ENCODE data around the gene GPR84.

The GPR84 gene

DNA sequence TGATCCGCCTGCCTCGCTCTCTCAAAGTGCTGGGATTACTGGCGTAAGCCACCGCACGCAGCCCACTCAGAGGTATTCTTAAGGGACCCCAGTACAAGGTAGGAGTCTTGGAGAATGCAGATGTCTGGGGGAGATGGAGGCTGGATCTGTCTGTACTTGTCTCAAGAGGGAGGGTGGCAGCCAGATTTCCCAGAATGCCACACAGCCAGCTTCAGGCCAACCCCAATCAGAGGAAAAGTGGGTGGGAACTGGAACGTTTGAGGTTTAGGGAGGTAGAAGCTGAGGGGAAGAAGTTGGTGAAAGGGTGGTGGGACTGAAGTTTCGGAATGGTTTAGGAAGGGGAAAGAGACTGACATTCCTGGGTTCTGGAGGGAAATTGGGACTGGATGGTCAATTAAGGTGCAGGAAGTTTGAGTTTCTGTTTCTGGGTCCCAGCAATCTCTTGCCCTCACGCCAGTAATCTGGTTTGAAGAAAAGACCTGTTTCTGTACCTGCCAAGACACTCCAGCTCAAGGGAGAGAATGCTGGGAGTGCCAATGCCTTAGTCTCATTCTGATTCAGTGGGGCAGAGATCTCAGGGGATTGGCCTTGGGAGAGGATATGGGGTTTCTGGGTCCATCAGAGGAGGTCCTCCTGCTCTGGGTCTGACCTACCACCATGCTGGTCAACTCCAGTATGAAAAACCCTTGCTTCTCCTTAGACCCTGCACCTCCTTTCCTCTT is 28.4 kb upstream of the GPR84 start:
- DNase-seq (ENCODE audit: low read depth), result no peak

DNA sequence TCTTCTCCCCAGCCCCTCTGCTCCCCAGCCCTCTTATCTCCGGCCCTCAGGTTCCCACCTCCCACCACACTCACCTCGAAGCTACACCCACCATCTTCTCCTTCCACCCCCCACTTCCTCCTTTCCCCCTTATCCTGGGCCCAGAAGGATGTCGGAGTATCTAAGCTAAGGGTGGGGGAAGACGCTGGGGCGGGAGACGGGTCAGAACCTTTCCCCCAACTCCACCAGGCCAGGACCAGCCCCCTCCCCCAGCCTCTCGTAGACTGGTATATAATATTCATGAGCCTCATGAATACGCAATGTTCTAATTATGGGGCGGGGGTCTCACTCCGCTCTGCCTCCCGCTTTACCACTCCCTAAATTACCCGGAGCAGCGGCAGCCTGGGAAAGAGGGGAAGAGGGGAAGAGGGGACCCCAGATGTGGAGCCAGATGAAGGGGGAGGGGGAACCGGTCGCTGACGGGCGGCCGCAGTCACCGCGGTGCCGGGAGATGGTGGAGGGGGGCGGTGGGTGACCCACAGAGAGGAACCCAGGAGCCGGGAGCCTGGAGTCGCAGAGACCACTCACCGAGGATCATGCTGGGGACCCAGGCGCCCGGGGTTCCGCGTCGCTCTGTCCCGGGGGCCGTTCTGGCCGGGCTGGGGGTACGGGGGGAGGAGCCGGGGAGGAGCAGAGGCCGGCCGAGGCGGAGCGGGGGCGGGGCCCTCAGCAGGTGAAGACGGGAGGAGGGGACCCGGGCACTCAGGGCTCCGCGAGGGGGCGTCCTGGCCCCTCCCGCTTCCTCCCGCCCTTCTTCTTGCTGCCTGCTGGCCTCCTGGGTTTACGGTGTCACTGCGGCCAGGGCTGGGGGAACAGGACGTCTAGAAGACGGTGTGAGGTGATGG is 26.6 kb upstream of the GPR84 start:
- DNase-seq (ENCODE audit: low read depth), result no peak

DNA sequence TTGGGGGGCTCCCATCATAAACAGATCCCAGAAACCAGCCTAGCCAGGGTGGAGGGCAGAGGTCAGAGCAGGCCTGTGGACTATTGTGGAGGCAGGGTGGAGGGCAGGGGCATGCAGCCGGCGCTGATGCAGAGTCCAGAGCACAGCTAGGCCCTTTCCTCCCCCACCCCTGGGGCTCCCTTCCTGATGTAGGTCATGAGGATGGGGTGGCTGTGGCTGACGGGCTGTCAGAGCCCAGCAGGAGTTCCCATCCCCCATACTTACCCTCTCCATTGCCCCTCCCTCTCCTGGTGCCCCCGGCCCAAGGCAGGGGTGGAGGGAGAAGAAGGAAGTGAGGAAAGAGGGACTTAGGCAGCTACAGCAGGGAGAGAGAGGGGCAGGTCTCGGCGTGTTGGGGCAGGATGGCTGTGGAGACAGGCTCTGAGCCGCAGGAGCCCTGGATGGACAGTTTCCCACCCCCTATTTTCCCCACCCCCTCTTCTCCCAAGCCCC is 25.9 kb upstream of the GPR84 start:
- no peak for DNase-seq (ENCODE audit: low read depth)

DNA sequence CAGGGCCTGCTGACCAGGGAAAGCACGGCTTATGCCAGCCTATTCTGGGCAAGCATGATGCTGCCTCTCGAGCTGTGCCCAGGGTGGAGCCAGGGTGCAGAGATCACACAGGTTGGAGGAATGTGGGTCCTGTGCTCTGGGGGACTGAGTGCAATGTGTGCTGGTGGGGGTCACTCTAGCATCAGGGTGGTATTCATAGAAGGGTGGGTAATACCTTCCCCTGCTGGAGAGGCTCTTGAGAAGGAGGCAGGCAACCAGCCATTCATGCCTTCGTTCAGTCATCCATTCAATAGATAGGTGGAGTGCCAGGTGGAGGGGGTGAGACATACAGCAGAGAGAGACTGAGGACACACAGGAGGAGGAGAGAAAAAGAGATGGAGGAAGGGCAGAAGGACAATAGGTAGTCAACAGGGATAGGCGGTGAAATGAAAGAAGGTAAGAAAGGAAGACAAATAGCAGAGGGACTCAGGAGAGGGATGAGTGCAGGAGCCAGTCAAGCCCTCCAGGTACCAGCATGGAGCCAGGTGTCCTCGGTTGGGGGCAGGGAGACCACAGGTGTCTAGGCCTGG is 25.4 kb upstream of the GPR84 start:
- no peak for DNase-seq (ENCODE audit: low read depth)

GRCh38 chr12:54389134-54389508 is 24.8 kb upstream of the GPR84 start:
- DNase-seq (ENCODE audit: low read depth), result no peak

DNA sequence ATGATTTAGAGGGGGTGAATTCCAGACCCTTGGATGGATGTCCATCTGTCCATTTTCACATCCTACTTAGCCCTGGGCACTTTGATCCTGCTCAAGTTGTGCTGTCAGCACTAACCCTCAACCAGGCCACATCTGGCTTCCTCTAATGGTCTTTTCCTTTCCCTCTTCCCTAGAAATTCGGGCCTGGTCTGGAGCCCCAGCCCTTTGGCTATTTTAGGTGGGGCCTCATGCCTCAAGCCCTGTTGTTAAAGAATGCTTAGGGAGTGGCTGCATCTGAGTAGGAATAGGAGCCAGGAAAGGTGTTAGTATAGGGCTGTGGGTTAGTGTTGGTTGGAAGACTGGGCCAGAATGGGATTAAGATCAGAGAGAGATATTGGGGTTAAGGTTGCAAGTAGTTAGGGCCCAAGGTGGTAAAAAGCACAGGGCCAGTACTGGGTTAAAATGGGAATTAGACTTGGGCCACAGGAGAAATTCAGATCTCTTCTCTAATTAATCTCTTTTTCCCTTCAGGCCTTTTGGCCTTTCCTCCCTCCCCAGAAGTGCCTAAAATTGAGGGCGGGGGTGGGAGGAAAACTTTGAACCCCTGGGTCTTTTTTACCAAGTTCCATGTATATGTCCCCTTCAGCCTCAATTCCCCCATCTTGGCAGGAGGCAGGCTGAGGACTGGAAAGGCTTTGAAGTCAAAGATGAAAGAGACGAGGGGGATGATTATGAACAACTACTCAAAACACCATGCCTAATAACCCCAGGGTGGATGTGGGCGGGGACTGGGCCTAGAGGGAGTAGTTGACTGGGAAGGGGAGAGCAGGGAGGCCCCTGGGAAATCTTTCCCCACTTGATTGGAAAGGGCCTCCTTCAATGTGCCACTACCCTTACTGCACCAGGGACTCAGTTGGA is 24.2 kb upstream of the GPR84 start:
- DNase-seq (ENCODE audit: low read depth), result no peak

DNA sequence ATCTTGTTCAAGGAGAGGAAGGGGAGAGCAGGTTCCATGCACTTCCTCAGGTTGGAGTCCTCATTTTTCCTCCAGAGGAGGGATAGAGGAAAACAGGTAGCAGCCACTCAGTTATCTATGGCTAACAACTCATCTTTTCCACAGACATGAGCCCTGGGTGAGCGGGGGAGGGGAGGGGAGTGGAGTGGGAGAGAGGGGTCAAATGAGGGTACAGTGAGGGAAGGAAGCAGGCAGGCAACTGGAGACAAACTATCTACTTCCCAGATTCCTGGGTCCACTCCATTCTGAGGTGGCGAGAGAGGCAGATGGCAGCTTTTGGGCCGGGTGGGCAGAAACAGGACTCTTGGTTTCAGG is 22.8 kb upstream of the GPR84 start:
- no peak for DNase-seq (ENCODE audit: low read depth)

GRCh38 chr12:54386403-54387113 is 22.3 kb upstream of the GPR84 start:
- DNase-seq (ENCODE audit: low read depth), result no peak

- DNase-seq (ENCODE audit: low read depth), result no peak
Observed at GRCh38 chr12:54385251-54385914, 21.1 kb upstream of the GPR84 start.

- no peak for DNase-seq (ENCODE audit: low read depth)
Observed at GRCh38 chr12:54384591-54385041, 20.3 kb upstream of the GPR84 start, which contains the start of gene ZNF385A. ZNF385A (minus strand) TSS chr12:54384733; CDS start chr12:54384514, 219 bp downstream.

GRCh38 chr12:54383041-54383609 is 18.8 kb upstream of the GPR84 start:
- peak; percentile 92 for DNase-seq (ENCODE audit: low read depth)

DNA sequence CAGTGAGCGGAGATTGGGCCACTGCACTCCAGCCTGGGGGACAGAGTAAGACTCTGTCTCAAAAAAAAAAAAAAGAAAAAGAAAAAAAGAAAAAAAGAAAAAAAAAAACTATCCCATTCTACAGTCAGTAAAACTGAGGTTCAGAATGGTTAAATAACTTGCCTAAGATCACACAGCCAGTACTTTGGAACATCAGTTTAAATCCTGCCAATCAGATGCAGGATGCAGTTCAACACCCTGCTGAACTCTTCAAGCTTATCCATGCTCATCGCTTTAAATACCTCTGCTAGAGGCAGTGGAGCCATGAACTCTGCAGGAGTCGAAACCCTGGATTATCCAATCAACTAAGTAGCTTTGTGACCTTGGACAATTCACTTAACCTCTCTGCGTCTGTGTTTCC is 16.9 kb upstream of the GPR84 start:
- no peak for DNase-seq (ENCODE audit: low read depth)

GRCh38 chr12:54379398-54380201 is 15.3 kb upstream of the GPR84 start:
- peak; percentile 88 for DNase-seq (ENCODE audit: low read depth)

DNA sequence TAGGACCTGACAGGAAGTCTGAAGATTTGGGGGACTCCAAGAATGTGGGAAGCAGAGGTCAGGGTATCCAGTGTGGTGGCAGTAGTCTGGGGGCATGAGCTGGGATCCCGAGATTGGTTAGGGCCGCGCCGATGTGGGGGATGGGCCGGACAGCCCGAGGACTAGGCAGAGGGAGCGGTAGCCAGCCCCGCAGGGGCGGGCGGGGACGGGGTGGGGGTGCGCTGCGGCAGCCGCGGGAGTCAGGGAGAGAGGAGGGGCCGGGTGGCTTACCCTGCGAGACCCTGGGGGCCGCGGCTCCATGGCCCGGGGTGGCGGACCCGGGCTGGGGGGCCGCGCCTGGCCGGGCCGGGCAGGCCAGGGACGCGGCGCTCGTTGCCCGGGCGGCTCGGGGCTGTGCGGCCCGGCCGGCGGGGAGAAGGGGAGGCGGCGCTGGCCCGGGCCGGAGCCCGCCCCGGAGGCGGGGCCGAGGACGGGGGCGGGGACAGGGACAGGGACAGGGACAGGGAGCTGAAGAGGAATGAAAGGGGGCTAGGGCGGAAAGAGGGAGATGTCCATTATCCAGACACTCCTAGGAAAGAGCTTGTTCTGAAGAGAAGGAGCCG is 14.6 kb upstream of the GPR84 start:
- DNase-seq (ENCODE audit: low read depth), result peak; percentile 71

DNA sequence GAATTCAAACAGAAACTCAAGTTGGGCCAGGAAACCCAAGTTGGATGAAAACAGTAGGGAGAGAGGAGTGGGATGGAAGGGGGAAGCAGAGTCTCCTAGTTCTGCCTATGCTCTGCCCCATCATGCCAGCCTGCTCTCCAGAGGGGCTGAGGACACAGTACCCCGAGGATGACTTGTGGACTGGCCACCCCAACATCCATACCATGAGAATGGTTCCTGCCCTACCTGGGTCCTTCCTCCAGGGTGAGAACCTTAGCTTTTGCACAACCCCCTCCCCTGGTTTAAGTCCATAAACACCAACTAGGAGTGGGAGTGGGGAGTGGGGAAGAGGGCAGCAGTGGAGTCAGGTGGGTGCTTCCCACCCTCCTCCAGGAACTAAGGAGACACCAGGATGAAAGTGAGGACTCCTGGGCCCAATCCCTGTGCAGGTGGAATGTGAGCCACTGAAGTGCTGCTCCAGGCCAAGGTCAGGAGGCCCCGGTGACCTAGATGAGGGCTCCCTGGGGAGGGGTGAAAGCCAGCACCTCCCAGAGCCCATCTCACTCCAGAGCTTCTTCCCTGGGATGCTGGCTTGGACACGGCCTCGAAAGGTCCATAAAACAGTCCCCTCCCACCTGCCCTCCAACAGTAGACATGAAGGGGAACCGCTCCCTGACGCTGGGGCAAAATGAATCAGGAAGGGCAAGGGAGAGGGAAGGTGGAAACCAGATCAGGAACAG is 13.7 kb upstream of the GPR84 start:
- no peak for DNase-seq (ENCODE audit: low read depth)

- DNase-seq (ENCODE audit: low read depth), result no peak
Observed at GRCh38 chr12:54377007-54377406, 12.7 kb upstream of the GPR84 start.

DNA sequence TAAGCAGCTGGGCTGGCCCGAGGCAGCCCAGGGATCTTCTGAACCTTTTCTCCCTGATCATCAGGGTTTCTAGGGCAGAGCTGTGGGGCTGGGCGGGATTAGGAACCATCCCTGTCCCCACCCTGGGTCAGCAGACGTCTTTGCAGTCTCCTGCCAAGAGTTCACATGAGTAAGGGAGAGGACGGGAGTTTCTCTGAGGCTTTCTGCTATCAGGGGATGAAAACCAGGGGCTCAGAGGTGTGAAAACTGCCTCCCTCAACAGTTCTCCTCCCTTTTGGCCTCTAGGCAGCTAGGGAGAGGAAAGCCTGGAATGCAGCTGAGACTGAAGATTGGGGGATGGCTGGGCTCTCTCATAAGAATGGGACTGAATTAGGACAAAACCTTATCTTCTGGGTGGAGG is 12.3 kb upstream of the GPR84 start:
- no peak for DNase-seq (ENCODE audit: low read depth)

GRCh38 chr12:54375259-54375579 is 10.9 kb upstream of the GPR84 start:
- no peak for DNase-seq (ENCODE audit: low read depth)

All from EH (cell line).